ENCODE measurements around the gene SLC24A5. TPM values are rescaled to one million over a fixed set of nuclear protein-coding genes. Genes with fewer than 3 reads are reported as not detected.
A peak's percentile ranks its signal among the peaks of the same experiment; 100 is the strongest.

SLC24A5 gene
- total RNA-seq, 2 experiments from 2014 or later, result not detected

DNA sequence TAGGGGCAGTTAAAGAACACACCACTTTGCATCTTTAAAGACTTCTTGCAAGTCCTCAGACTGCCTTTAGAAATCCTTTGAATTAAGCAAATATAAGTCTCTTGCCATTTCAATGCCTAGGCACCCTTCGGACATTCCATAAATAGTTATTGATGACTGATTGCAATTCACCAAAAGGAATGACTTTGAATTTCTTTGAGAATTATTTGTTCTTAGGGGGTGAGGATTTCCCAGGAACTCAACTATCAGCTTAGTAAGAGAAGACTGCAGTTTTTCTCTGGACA is 57.8 kb downstream of the SLC24A5 start:
- H3K9me3 Mint-ChIP-seq (ENCODE audit: low read depth), result no peaks in the 10 kb centered on the region
- H3K27ac Mint-ChIP-seq, result no peak overlapping the region
- peaks cover 11% of the 10 kb centered on the region for H3K36me3 Mint-ChIP-seq
- DNase-seq (no peak), ATAC-seq (no peak)
- CTCF ChIA-PET, result no interaction called here
- peaks cover 15% of the 10 kb centered on the region for H3K4me1 Mint-ChIP-seq
- peak overlapping the region; percentile 51 for H3K4me3 Mint-ChIP-seq
- peaks cover 36% of the 10 kb centered on the region for H3K27me3 Mint-ChIP-seq

DNA sequence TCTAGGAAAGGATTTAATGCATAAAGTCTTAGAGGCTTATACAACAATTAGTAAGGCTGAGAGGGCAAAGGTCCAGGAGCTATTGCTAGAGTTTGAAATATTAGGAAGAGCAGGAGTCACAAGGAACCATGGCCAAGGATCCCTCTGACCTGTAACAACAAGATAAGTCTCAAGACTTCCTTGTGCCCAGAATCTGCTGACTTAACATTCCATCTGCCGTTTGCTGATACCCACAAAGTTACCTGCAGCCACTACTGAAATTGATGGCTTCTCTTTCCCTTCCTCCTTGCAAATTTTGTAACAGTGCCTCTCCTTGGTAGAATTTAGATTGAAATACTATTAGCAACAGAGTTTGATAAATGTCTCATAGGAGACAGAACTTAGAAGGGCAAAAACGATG is 62.0 kb downstream of the SLC24A5 start:
- H3K36me3 Mint-ChIP-seq, result no peaks in the 10 kb centered on the region
- ATAC-seq (no peak), DNase-seq (no peak)
- no peak overlapping the region for H3K4me3 Mint-ChIP-seq
- CTCF ChIA-PET, result no interaction called here
- no peak overlapping the region for H3K27ac Mint-ChIP-seq
- H3K27me3 Mint-ChIP-seq, result peaks cover 46% of the 10 kb centered on the region
- H3K4me1 Mint-ChIP-seq, result no peaks in the 10 kb centered on the region
- no peaks in the 10 kb centered on the region for H3K9me3 Mint-ChIP-seq (ENCODE audit: low read depth)

DNA sequence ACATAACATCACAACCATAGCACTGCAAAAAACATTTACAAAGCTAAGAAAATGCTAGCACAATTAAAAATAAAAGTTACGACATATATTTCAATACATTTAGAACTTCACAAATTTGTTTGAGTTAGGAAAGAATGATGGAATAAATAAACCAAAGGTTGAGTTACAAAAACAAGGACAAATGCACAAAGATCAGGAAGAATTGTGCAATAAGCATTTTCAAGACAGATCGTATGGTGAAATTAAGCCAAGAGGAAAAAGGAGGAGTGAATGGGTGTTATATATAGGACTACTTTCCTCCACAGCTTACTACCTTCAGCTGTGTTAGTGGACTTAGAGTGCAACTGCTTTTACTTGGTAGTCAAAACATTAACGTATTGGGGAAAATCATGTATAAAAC is 64.7 kb downstream of the SLC24A5 start:
- Mint-ChIP-seq H3K9me3 (ENCODE audit: low read depth) (no peaks in the 10 kb centered on the region), H3K27me3 (peaks cover 40% of the 10 kb centered on the region), H3K4me3 (no peak overlapping the region), H3K36me3 (no peaks in the 10 kb centered on the region), H3K27ac (no peak overlapping the region), H3K4me1 (no peaks in the 10 kb centered on the region)
- ATAC-seq, result no peak
- DNase-seq, result no peak
- CTCF ChIA-PET, result no interaction called here

DNA sequence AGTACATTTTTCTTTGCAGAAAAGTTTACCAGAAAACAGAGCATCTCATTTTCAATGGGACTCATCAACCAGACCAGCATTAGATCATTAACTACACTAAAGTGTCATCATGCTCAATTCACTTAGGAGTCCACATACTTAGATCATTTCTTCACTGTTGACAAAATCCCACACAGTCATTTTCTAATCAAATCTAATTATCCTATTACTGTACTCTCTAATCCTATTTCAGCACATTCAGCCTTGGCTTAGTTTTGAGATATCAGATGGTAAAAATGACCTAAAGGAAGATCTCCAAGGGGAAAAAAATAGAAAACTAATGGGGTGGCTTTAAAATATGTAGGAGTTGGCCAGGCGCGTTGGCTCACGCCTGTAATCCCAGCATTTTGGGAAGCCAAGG is 65.5 kb downstream of the SLC24A5 start:
- DNase-seq, result no peak
- H3K4me3 Mint-ChIP-seq, result no peak overlapping the region
- H3K4me1 Mint-ChIP-seq, result peaks cover 3% of the 10 kb centered on the region
- H3K27me3 Mint-ChIP-seq, result peaks cover 44% of the 10 kb centered on the region
- no peak overlapping the region for H3K27ac Mint-ChIP-seq
- CTCF ChIA-PET, result no interaction called here
- no peaks in the 10 kb centered on the region for H3K36me3 Mint-ChIP-seq
- no peak for ATAC-seq
- H3K9me3 Mint-ChIP-seq (ENCODE audit: low read depth), result no peaks in the 10 kb centered on the region

DNA sequence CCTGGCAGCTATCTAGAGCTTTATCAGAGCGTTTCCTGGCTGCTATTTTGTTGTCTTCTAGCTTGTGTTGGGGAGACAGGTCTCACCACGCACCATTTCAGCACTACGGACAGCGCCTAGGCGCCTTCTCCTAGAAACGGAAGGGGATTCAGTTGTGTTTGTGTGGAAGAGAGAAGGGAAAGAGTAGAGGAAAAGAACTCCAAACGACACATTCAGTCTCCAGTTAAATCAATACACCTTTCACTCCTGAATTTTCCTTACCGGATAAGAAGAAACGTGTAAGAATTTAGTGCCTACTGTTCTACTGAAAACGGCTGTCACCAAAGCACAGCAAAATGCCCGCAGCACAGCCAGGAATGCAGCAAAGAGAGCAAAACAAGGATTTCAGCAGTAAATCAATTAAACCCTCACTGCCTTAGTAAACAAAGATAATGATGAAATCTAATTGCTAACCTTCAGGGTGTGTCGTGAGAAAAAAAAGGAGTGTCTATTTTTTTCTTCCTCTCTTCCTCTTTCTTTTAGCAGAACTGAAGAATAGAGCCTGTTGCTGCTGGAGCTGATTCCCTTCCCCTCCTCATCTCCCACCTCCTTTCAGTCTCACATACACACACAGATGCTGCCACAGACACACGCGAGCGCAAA is 70.3 kb downstream of the SLC24A5 start:
- Mint-ChIP-seq H3K9me3 (ENCODE audit: low read depth) (no peaks in the 10 kb centered on the region), H3K27ac (no peak overlapping the region), H3K36me3 (no peaks in the 10 kb centered on the region), H3K27me3 (peaks cover 38% of the 10 kb centered on the region), H3K4me1 (peaks cover 4% of the 10 kb centered on the region), H3K4me3 (no peak overlapping the region)
- DNase-seq, result peak; percentile 55
- CTCF ChIA-PET, result no interaction called here
- ATAC-seq, result no peak

DNA sequence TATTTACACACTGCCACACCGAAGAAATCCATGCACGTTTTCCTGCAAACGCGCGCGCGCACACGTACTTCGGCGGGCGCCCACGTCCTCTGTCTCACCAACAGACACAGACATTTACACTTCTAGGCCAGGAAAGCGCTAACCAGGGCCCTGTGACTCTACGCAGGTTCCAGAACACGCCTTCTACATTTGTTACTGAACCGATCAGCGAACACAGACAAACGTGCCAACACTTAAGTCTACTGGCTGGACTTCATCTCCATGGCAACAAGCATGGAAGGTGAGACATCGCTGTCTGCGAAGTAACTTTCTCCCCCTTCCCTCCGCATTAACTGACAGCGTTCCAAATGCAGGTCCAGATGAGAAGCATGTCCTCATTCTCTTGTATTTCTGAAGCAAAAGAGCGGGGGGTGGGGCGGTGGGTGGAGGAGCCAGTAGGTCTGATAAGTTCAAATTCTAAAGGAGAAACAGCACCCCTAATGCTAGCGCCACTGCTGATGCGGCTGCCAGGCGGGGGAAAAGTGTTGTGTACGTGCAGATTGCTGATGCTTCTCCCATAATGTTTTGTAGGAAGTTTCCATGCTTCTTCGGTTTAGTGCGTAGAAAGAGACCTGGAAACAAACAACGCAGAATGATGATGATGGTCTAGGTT is 70.9 kb downstream of the SLC24A5 start, which contains the start of gene CTXN2:
CTXN2 (plus strand) TSS at position 92 of the 652 bp plus-strand sequence. CDS start 9,636 bp downstream, outside the sequence.
- DNase-seq, result no peak
- H3K36me3 Mint-ChIP-seq, result no peaks in the 10 kb centered on the region
- H3K4me1 Mint-ChIP-seq, result peaks cover 4% of the 10 kb centered on the region
- CTCF ChIA-PET, result no interaction called here
- no peak within 1 kb of the TSS for H3K27ac Mint-ChIP-seq
- peaks cover 38% of the 10 kb centered on the region for H3K27me3 Mint-ChIP-seq
- no peak for ATAC-seq
- no peak within 1 kb of the TSS for H3K4me3 Mint-ChIP-seq
- no peaks in the 10 kb centered on the region for H3K9me3 Mint-ChIP-seq (ENCODE audit: low read depth)

Other genes starting within 250 kb of the SLC24A5 start
- gene MYEF2, start 57.3 kb downstream of the SLC24A5 start, total RNA-seq, result 10 to 100 TPM; 19.9 to 25.8 TPM
- not detected for gene CTXN2, start 70.7 kb downstream of the SLC24A5 start, total RNA-seq
- gene SLC12A1, start 85.3 kb downstream of the SLC24A5 start, total RNA-seq, result not detected
- 100 to 1,000 TPM; 348 to 349 TPM for gene DUT, start 210.4 kb downstream of the SLC24A5 start, total RNA-seq